Measurements from ENCODE around the gene MYO16.

Gene MYO16

DNA sequence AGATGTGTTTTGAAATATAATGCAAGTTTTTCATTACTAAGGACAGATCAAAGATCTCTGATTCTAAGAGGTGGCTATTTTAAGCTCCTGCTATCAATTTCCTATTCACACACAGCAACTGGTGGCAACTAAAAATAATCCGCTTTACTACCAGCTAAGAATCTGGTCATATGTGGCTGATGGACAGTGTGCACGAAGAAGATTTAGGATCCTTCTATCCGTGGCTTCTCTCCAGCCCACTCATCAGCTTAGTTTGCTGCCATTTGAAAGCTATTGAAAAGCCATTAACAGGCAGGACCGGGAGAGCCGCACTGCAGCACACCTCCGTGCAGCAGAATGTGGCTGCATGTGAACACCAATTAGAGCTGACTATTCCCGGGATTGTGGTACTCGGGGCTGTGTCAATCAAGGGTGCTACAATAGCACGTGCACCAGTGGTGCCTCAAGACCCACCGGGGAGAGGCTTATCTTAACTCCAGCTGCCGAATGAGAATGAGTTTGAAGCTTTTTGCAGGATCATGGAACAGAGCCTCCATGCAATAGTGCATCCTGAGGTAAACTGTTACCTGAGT lies at the start of gene MYO16:
MYO16 (plus strand) TSS at position 431 of the 572 bp plus-strand sequence. CDS start 234 bp downstream, outside the sequence.
- DNase-seq: no peak

GRCh38 chr13:108586826-108587225 lies 42.6 kb upstream of the MYO16 start:
- no peak for DNase-seq

DNA sequence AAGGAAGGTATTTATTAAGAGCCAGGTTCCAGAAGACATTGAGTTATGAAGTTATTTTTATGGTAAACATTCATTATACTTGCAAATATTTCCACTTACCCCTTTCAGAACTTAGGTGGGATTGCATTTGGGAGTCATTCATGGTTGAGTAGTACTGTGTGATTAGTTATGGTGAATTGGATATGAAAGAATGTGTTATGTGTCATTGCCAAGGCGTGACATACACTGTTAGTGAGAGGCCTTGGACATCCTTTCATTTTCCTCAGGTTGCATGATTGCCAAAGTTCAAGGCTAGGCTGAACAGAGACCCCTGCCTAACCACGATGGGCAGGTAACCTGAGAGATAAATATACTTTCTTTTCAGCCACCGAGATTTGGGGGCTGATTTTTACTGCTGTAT lies 40.9 kb upstream of the MYO16 start:
- DNase-seq: no peak

DNA sequence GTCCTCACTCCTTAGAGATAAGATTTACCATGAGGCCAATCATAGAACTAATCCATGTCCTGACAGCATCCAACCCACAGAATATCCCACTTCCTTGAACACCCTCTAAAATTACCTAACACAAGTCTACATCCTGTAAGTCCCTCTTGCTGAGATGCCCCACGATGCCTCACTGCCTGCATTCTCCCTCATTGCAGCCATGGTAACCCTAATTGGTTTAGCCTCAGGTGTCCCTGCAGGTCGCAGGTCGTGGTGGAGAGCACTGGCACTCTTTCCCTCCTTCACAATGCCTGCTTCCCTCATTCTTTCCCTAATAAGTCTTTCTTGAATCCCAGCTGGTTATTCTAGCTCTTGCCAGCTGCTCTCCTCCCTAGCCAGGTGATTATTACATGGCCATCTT lies 35.3 kb upstream of the MYO16 start:
- no peak for DNase-seq

DNA sequence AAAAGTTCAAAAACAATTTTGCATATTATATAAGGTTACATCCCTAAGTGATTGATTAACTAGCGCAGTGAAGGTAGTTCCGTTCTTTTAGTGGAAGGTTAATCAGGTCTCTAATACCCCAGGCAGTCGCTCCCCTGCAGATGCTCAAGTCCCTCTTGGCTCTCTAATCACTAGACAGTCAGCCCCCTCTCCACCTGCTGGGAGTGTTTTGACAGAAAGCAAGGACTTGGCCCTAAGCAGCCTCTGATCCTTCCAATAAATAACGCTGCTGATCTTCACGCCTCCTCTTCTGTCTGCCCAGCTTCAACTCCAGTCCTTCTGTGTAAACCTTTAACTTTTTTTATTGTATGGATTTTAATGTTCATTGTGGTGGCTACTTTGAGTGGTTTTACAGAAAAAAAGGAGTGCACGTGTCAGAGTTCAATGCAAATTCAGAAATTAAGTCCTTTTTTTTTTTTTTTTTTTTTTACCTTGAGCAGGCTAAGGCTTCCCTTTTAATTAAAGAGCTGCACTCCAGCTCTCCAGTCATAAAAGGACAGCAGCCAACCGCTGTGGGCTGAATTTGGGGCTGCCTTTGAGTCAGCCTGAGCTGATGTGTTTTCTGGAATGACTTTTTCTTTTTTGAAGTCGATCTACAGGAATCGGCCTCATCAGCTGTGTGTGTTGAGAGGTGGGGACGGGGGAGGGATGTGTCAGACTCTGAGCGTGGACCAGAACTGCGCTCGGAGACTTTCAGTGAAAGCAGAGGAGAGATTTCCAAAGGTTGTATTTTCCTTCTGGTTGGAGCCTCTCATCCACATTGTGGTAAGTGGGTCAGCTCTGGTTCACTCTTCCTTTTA lies 33.8 kb upstream of the MYO16 start:
- no peak for DNase-seq

DNA sequence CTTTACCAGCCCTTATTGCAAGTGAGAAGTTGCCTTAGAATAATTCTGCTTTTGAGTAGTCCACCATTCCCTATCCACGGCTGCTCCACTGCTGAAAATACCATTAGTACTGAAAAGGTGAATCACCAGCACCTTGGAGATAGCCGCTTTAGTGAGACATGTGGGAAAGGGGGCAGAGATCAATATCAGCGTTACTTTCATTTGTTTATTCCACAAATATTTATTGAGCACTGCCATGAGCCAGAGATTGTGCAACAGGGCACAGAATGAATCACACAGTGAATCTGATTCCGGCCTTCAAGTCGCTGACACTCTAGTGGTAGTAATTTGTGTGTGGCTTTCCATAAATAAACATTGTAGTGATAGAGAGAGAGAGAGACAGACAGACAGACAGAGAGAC lies 31.5 kb upstream of the MYO16 start:
- DNase-seq: no peak

DNA sequence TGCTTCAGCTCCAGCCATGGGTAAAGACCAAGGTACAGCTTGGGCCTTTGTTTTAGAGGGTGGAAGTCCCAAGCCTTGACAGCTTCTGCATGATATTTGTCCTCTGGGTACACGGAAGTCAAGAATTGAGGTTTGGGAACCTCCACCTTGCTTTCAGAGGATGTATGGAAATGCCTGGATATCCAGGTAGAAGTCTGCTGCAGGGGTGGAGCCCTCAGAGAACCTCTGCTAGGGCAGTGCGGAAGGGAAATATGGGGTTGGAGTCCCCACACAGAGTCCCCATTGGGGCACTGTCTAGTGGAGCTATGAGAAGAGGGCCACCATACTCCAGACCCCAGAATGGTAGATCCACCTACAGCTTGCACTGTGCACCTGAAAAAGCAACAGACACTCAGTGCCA lies 23.0 kb upstream of the MYO16 start:
- no peak for DNase-seq

DNA sequence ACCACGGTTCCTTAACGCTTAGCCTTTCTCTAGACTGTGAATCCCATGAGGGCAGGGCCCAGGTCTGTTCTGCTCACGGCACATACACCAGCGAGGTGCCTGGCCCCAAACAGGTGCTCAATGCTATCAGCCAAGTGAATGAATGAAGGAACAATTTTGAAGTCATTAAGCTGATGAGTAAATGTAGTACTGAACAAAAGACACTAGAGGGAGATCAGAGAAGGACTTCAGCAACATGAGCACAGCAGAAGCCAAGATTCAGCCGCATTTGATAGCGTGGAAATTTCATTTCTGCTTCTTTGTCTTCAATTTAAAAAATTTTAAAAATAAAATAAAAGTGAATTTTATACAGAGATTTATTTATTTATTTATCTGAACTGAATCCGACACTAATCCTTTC lies 20.1 kb upstream of the MYO16 start:
- DNase-seq: no peak

GRCh38 chr13:108610507-108610906 lies 18.9 kb upstream of the MYO16 start:
- no peak for DNase-seq

- no peak for DNase-seq
Measured at GRCh38 chr13:108615241-108615640, 14.2 kb upstream of the MYO16 start.

- DNase-seq: no peak
Measured at GRCh38 chr13:108618233-108618632, 11.2 kb upstream of the MYO16 start.

- DNase-seq: no peak
Measured at GRCh38 chr13:108621462-108621861, 7.9 kb upstream of the MYO16 start.

DNA sequence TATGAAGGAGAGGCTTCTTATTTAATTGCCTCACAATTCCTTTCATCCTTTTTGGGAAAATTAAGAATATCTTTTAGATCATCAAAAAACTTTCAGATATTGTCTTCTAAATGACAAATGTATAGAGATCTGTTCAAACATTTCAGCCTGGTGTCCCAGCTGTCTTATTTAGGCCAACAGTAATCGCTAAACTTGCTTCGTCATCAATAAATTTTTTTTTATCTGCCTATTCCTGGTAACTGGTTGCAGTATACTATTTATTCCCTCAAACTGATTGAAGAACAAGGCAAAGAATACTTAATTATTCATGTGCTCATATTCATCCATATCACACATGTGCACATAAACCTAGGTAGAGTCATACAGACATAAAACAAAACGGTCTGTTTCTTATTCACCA lies 5.3 kb upstream of the MYO16 start:
- no peak for DNase-seq

- no peak for DNase-seq
Measured at GRCh38 chr13:108624979-108625378, 4.4 kb upstream of the MYO16 start.

- no peak for DNase-seq
Measured at GRCh38 chr13:108629988-108630387, 577 bp downstream of the MYO16 start.

DNA sequence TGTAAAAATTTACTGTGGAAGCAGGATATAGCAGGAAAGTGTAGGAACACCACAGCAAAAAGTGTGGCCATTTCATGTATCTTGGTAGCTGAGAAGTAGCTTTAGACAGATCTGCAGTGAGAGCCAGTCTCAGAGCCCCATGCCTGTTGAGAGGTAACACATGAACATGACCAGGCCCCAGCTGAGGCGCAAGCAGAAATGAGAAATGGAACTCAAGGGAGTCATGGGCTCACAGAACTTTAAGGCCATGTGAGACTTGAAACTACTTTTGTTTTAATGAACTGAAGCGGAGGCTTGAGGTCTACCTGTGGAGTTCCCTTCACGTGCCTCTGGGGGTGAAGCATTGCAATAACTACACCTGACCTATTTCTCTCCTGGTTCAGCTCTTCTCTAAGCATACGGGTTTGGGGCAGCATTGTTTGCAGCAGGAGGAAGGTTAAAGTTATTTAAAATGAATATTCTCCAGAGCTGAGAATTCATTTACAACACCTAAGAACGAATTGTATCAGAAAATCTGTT lies 3.3 kb downstream of the MYO16 start:
- DNase-seq: no peak

DNA sequence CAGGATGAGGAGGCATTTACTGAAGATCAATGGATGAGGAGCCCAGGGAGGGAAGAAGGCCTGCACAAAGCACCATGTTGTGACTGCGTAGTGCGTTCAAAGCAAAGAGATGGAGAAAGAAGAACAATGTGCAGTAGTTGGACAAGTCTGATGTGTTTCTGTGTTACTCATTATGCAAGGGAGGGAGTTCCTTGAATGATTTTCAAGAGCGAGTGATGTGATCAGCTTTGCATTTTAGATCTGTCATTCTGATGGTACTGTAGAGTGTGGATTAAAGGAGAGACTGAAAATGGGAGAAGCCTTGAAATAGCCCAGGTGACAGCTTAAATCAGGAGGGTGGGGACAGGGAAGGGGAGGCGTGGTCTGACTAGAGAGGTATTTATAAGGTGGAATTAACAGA lies 9.5 kb downstream of the MYO16 start:
- no peak for DNase-seq

DNA sequence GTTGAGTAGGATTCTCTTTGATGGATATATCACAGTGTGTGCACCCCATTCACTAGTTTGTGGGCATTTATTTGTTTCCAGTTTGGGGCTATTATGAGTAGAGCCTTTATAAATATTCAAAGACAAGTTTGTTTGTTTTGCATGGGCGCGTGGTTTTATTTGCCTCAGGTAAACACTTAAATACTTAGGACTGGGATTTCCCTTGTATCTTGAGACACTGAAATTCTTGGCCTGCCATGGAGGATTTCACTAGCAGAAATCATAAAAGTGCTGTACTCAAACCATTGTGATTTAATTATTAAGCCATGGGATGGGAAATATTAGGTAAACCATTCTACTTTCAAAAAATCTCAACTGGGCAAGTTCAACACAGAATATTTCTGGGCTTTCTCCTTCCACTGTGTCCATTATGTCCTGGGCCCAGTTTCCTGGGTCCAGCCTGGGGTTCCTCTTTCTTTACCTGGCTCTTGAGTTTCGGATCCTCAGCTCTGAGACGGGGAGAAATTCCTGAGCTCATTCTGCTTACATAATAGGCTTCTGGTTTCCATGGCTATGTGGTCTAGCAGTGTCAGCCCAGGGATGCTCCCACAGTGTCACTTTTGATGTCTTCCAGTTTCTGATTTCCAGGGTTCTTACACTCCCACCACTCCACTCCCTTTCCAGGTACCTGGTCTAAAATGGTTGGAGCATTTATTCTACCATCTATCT lies 14.4 kb downstream of the MYO16 start:
- DNase-seq: no peak

- DNase-seq: no peak
Measured at GRCh38 chr13:108645376-108645775, 16.0 kb downstream of the MYO16 start.

GRCh38 chr13:108650271-108650670 lies 20.9 kb downstream of the MYO16 start:
- DNase-seq: no peak

GRCh38 chr13:108656742-108657141 lies 27.3 kb downstream of the MYO16 start:
- no peak for DNase-seq

GRCh38 chr13:108657519-108657918 lies 28.1 kb downstream of the MYO16 start:
- no peak for DNase-seq

GRCh38 chr13:108662528-108662927 lies 33.1 kb downstream of the MYO16 start:
- no peak for DNase-seq

DNA sequence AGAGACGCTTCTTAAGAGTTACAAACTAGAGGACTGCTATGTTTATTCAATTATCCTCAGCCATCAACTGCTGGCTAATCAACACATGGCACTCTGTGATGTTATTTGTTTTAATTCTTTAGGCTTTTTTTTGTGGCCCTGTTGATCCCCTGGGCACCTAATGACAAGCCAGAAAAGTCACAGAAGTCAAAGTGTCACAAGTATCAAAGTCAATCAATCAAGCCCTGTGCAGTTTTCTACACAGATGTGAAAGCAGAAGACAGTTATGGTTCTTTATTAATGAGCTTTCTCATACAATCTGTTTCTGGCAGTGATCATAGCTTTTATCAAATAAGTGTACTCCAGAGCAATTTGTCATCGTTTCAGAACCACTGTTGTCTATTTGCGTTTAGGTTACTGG lies 34.3 kb downstream of the MYO16 start:
- no peak for DNase-seq
